ENCODE measurements around the gene INKA1.
"Not testable (repeated sequence)": the region's sequence is repeated elsewhere in the genome, so short reads cannot be mapped to it uniquely, and the experiment has no call there.

INKA1 gene

DNA sequence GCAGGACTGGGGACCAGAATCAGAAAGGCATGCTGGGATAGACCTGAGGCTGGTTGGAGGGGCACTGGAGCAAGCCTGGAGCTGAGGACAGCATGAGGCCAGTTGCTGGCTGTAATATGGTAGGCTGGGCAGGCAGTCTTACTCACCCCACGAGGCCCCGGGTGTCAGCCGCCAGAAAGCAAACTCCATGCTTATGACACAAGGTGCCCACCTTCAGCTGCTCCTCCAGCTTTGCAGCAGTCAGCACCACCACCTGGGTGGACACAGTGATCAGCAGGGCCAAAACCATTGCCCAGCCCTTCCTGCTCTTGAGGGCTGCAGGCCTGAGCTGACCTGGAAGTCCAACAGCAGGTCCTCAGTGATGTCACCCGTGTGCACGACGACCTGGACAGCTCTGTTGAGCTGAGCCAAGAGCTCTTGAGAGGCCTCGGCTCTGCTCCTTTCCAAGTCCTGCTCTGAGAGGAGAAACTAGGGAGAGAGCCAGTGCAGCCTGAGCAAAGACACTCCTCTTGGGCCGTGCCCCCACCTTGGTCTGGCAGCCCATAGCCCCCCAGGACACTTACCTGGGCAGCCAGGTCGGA, 9.9 kb downstream of the INKA1 start:
- Histone ChIP-seq H3K4me1 (ENCODE audit: low read depth, poor library complexity, severe bottlenecking) (no peaks in the 10 kb centered on the region), H3K9ac (no peak overlapping the region), H4K20me1 (ENCODE audit: insufficient read depth) (no peaks in the 10 kb centered on the region), H3K27me3 (ENCODE audit: insufficient read depth, low read depth) (no peaks in the 10 kb centered on the region), H3K4me2 (no peak overlapping the region), H3K79me2 (ENCODE audit: insufficient read depth, low read depth) (no peaks in the 10 kb centered on the region), H3K36me3 (ENCODE audit: insufficient read depth) (no peaks in the 10 kb centered on the region), H2AFZ (ENCODE audit: low read depth) (no peak overlapping the region), H3K27ac (no peak overlapping the region), H3K4me3 (IDR thresholded peaks at IDR 0.05; ENCODE audit: insufficient read depth, low read depth, low read length) (no peak overlapping the region)
- TF ChIP-seq, protein P1, sequence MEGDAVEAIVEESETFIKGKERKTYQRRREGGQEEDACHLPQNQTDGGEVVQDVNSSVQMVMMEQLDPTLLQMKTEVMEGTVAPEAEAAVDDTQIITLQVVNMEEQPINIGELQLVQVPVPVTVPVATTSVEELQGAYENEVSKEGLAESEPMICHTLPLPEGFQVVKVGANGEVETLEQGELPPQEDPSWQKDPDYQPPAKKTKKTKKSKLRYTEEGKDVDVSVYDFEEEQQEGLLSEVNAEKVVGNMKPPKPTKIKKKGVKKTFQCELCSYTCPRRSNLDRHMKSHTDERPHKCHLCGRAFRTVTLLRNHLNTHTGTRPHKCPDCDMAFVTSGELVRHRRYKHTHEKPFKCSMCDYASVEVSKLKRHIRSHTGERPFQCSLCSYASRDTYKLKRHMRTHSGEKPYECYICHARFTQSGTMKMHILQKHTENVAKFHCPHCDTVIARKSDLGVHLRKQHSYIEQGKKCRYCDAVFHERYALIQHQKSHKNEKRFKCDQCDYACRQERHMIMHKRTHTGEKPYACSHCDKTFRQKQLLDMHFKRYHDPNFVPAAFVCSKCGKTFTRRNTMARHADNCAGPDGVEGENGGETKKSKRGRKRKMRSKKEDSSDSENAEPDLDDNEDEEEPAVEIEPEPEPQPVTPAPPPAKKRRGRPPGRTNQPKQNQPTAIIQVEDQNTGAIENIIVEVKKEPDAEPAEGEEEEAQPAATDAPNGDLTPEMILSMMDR (conservative IDR thresholded peaks at IDR 0.05; ENCODE audit: low read depth, low read length), result no peak

DNA sequence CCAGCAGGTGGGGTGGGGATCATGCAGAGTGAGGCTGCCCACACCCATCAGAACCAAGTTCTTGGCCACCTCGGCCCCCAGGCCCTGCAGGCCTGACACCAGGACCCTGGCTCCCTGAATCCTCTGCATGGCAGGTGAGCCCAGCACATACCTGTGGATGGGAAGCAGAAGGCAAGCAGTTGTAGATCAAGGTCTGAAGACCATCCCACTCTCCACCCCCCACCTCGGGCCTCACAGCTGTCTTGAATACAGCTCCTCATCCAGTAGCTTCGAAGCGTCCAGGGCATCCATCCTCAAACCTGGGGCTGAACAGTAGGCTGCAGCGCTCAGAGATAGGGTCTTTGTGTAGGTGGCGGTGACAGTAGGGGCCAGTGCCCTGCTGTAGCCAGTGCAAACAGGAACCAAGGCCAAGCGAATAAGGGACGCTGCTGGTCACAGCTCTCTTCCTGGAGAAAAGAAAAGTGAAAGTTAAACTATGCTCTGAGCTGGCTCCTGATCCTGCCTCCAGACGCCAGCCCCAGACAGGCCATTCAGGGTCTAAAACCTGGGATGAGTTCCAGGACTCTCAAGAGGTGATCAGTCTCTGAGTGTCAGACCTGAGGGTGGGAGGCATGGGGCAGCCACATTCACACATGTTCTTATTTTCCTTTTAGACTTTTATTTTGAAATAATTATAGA, 10.6 kb downstream of the INKA1 start, which contains the start of gene UBA7:
Gene UBA7, minus strand, starts transcription at position 457 of the 678 bp plus-strand sequence. Its CDS starts 166 bp downstream, at position 291.
- H3K9ac ChIP-seq, result no peak within 1 kb of the TSS
- H3K27me3 ChIP-seq (ENCODE audit: insufficient read depth, low read depth), result no peaks in the 10 kb centered on the region
- H2AFZ ChIP-seq (ENCODE audit: low read depth), result no peak within 1 kb of the TSS
- no peaks in the 10 kb centered on the region for H3K79me2 ChIP-seq (ENCODE audit: insufficient read depth, low read depth)
- no peaks in the 10 kb centered on the region for H3K4me1 ChIP-seq (ENCODE audit: low read depth, poor library complexity, severe bottlenecking)
- TF ChIP-seq, protein P1 (conservative IDR thresholded peaks at IDR 0.05; ENCODE audit: low read depth, low read length), result no peak
- no peaks in the 10 kb centered on the region for H3K36me3 ChIP-seq (ENCODE audit: insufficient read depth)
- no peak within 1 kb of the TSS for H3K4me3 ChIP-seq (IDR thresholded peaks at IDR 0.05; ENCODE audit: insufficient read depth, low read depth, low read length)
- no peak within 1 kb of the TSS for H3K27ac ChIP-seq
- H3K4me2 ChIP-seq, result no peak within 1 kb of the TSS
- H4K20me1 ChIP-seq (ENCODE audit: insufficient read depth), result no peaks in the 10 kb centered on the region

DNA sequence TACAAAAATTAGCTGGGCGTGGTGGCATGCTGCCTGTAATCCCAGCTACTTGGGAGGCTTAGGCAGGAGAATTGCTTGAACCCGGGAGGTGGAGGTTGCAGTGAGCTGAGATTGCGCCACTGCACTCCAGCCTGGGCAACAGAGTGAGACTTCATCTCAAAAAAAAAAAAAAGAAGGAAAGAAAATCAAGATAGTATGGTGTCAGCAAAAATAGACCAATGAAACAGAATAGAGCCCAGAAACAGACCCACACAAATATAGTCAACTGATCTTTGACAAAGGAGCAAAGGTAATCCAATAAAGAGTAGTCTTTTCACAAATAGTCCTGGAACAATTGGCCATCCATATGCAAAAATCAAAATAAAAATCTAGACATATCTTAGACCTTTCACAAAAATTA, 20.1 kb downstream of the INKA1 start:
- not testable (repeated sequence) for H3K9ac ChIP-seq; H3K4me2 ChIP-seq; H3K27me3 ChIP-seq (ENCODE audit: insufficient read depth, low read depth); H2AFZ ChIP-seq (ENCODE audit: low read depth); H3K36me3 ChIP-seq (ENCODE audit: insufficient read depth); H3K27ac ChIP-seq; H3K4me1 ChIP-seq (ENCODE audit: low read depth, poor library complexity, severe bottlenecking); H3K79me2 ChIP-seq (ENCODE audit: insufficient read depth, low read depth); H3K4me3 ChIP-seq (IDR thresholded peaks at IDR 0.05; ENCODE audit: insufficient read depth, low read depth, low read length); H4K20me1 ChIP-seq (ENCODE audit: insufficient read depth)

DNA sequence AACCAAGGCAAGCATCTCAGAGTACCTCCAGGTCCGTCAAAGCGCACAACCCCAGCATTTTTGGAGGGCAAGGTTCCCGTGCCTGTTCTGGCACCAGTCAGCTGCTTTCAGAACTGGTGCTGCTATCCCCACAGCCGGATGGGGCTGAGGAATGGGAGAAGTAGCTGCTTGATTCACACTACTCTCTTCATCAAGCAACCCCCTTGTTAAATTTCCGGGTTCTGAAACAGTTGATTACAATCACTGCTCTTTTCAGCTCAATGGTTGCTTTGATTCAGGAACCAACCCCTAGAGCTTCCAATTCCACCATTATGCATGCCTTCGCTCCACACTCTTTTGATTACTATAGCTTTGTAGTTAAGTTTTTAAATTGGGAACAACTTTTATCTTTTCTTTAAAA, 23.0 kb downstream of the INKA1 start:
- no peaks in the 10 kb centered on the region for H4K20me1 ChIP-seq (ENCODE audit: insufficient read depth)
- H2AFZ ChIP-seq (ENCODE audit: low read depth), result no peak overlapping the region
- H3K27ac ChIP-seq, result no peak overlapping the region
- H3K79me2 ChIP-seq (ENCODE audit: insufficient read depth, low read depth), result no peaks in the 10 kb centered on the region
- no peaks in the 10 kb centered on the region for H3K4me1 ChIP-seq (ENCODE audit: low read depth, poor library complexity, severe bottlenecking)
- TF ChIP-seq, protein P1 (conservative IDR thresholded peaks at IDR 0.05; ENCODE audit: low read depth, low read length), result no peak
- no peak overlapping the region for H3K4me3 ChIP-seq (IDR thresholded peaks at IDR 0.05; ENCODE audit: insufficient read depth, low read depth, low read length)
- no peaks in the 10 kb centered on the region for H3K27me3 ChIP-seq (ENCODE audit: insufficient read depth, low read depth)
- H3K9ac ChIP-seq, result no peak overlapping the region
- H3K36me3 ChIP-seq (ENCODE audit: insufficient read depth), result no peaks in the 10 kb centered on the region
- H3K4me2 ChIP-seq, result no peak overlapping the region

DNA sequence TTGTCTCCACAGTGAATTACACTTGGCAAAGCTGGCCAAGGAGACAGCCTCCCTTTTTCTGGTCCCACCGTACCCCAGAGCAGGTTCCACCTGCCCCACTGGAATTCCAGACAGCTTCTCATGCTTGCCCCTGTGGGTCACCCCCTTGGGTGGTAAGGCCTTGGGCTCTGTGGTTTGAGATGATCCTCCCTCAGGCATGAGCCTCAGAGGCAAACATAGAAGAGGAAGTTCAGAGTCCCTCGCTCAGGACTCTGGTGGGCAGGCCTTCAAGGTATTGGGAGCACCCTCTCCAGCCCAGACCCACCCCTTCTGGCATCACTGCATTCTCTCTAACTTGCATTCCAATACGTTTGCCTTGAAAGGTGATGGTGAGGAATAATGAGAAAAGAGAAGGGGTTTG, 28.3 kb downstream of the INKA1 start:
- Histone ChIP-seq H2AFZ (ENCODE audit: low read depth) (no peak overlapping the region), H3K79me2 (ENCODE audit: insufficient read depth, low read depth) (no peaks in the 10 kb centered on the region), H3K27me3 (ENCODE audit: insufficient read depth, low read depth) (no peaks in the 10 kb centered on the region), H4K20me1 (ENCODE audit: insufficient read depth) (no peaks in the 10 kb centered on the region), H3K4me2 (no peak overlapping the region), H3K36me3 (ENCODE audit: insufficient read depth) (no peaks in the 10 kb centered on the region), H3K4me1 (ENCODE audit: low read depth, poor library complexity, severe bottlenecking) (no peaks in the 10 kb centered on the region), H3K4me3 (IDR thresholded peaks at IDR 0.05; ENCODE audit: insufficient read depth, low read depth, low read length) (no peak overlapping the region), H3K9ac (no peak overlapping the region), H3K27ac (no peak overlapping the region)
- TF ChIP-seq, protein P1 (conservative IDR thresholded peaks at IDR 0.05; ENCODE audit: low read depth, low read length), result no peak
